RWPE1 (cell line): ENCODE results near the gene NPC1L1.

ENCODE experiments used
- CTCF ChIA-PET: fragments of 350-600 bp; sonication (Branson Sonifier 250); formaldehyde crosslinking; extraction: SDS; loops from one replicate; lab custom pipeline; 2021; lab: Yijun Ruan, JAX
- POLR2A ChIA-PET: fragments of 400-600 bp; formaldehyde crosslinking; extraction: SDS; loops from one replicate; lab custom pipeline; 2020; ENCODE audit warnings: antibody characterized with exemption; ENCODE audit not compliant: low non-redundant PET; lab: Yijun Ruan, JAX
- DNase-seq: peaks from one replicate; pipeline ENCODE4 v3.0.0; 2012; ENCODE audit warnings: low spot score
- H3K27ac ChIP-seq: fragments of 450-650 bp; 2 replicates; pipeline ENCODE4 v1.5.1; 2017
- CTCF ChIP-seq: fragments of 450-650 bp; conservative IDR thresholded peaks from 2 replicates; pipeline ENCODE4 v1.5.1; 2017; ENCODE audit warnings: low read depth, mild to moderate bottlenecking

NPC1L1 gene

DNA sequence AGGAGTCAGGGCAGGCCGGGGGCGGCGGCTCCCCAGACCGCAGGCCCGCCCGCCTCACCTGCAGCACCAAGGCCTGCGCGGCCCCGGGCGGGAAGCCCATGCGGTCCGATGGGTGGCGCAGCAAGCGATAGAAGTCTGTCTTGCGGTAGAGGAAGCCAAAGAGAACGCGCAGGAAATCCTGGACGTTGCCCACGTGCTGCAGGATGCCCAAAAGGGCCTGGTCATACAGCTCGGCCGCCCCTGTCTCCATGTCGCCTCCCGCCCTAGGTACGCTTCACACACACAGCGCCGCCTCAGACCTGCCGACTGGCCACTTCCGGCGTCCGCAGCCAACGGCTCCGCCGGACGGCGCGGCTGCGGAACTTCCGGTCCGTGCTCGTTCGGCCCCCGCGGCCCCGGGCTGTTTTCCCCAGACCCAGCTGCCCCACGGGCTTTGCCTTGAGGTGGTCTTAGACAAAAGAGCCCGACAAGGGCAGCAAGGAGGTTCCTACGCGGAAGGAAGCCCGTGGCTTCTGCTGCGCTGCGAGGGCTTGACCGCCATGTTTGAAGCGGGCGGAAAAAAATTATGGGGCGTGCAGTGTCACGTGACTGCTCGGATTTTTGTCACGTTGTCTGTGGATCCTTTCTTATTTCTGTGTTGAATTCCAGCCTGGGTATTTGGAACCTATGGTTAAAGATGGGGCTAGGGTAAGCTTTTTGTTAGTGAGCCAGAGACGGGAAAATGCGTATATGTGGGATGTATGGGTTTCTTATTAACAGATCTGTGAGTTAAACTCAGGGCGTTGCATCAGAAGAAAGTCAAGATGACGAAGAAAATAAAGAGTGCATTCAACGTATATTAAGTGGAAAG, 50.6 kb downstream of the NPC1L1 start, which contains the start of gene NUDCD3:
Gene NUDCD3 (minus strand): TSS at position 308 of the 850 bp plus-strand sequence. CDS start 58 bp downstream, at position 250.
- peak within 1 kb of the TSS; percentile 93 for H3K27ac ChIP-seq
- peak; percentile 84 for DNase-seq
- no peak; the same call in 1 of the 2 replicates for TF ChIP-seq CTCF
- ChIA-PET CTCF (interaction anchor here (0.6 to 3.4 kb wide), 5 partner anchors 37 to 658 kb away, joined by 3 to 15 read pairs (median 3); no protein-coding TSS in a partner anchor), POLR2A (interaction anchor here (0.6 to 0.9 kb wide), 3 partner anchors 32 to 268 kb away, joined by 3 to 11 read pairs (median 3); no protein-coding TSS in a partner anchor)

- CTCF ChIA-PET = interaction anchor here (0.8 to 3.4 kb wide), 4 partner anchors 12 to 82 kb away, joined by 3 to 15 read pairs (median 4); no protein-coding TSS in a partner anchor
Observed at GRCh38 chr7:44489955-44490350, 51.2 kb downstream of the NPC1L1 start.

DNA sequence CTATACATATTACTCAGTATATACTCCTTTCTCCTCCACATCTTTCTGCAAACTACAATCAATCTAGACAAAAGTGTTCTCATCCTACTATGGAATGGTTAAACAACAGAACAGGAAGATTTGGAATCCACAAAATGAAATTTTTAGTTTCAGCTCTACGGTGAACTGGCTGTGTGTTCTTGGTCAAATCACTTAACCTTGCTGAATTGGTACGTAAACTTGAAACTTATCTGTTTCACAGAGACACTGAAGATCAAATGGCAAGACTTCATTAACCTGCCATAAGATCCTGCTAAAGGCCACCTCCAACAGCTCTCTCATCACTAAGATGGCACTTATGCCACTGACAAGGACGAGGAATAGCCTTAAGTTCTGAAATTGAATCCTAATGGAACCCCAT, 52.2 kb downstream of the NPC1L1 start:
- CTCF ChIA-PET = interaction anchor here (1.7 to 3.4 kb wide), 2 partner anchors 76 to 83 kb away, joined by 6 to 15 read pairs; no protein-coding TSS in a partner anchor
- no peak overlapping the region for H3K27ac ChIP-seq
- POLR2A ChIA-PET = interaction anchor here (0.6 to 0.8 kb wide), 2 partner anchors 21 to 354 kb away, joined by 5 to 7 read pairs; no protein-coding TSS in a partner anchor
- DNase-seq = no peak
- no peak for TF ChIP-seq CTCF

More at GRCh38 chr7:44489955-44490350, 51.2 kb downstream of the NPC1L1 start:
- no peak for TF ChIP-seq CTCF
- POLR2A ChIA-PET = interaction anchor here (0.6 kb wide), 3 partner anchors 47 to 314 kb away, joined by 3 to 11 read pairs (median 3); no protein-coding TSS in a partner anchor
- H3K27ac ChIP-seq = peak overlapping the region; percentile 93
- peak; percentile 39 for DNase-seq

DNA sequence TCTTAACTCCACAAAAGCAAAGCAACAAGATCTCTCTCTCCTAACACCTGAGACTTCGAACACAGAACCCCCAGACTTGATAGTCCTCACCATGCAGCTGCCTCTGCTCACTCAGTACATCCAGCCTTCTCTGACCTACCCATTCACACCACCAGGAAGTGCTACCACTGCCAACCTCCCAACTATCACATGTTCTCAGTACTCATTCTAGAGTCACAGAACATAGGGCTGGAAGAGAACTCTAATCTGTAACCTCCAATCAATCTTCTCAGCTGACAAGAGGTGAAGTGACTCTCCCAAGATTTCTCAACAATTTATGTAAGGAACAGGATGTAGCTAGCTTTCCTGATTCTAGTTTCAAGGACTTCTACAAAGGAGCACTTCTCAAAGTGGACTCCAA, 54.4 kb downstream of the NPC1L1 start:
- no peak overlapping the region for H3K27ac ChIP-seq
- ChIA-PET POLR2A (no interaction called here), CTCF (no interaction called here)
- DNase-seq = no peak
- no peak for TF ChIP-seq CTCF

- TF ChIP-seq CTCF = no peak
- ChIA-PET CTCF (interaction anchor here (1.6 kb wide), 1 partner anchor 80 kb away, joined by 8 read pairs; no protein-coding TSS in a partner anchor), POLR2A (no interaction called here)
- DNase-seq = no peak
- H3K27ac ChIP-seq = no peak overlapping the region
Observed at GRCh38 chr7:44486001-44486400, 55.1 kb downstream of the NPC1L1 start.
